ENCODE results near the gene ABCA4. TPM values are rescaled to one million over a fixed set of nuclear protein-coding genes. Genes with fewer than 3 reads are reported as not detected.

Gene ABCA4
- polyA plus RNA-seq, 10 donors: 0.32 to 1.6 (median 0.92) TPM

DNA sequence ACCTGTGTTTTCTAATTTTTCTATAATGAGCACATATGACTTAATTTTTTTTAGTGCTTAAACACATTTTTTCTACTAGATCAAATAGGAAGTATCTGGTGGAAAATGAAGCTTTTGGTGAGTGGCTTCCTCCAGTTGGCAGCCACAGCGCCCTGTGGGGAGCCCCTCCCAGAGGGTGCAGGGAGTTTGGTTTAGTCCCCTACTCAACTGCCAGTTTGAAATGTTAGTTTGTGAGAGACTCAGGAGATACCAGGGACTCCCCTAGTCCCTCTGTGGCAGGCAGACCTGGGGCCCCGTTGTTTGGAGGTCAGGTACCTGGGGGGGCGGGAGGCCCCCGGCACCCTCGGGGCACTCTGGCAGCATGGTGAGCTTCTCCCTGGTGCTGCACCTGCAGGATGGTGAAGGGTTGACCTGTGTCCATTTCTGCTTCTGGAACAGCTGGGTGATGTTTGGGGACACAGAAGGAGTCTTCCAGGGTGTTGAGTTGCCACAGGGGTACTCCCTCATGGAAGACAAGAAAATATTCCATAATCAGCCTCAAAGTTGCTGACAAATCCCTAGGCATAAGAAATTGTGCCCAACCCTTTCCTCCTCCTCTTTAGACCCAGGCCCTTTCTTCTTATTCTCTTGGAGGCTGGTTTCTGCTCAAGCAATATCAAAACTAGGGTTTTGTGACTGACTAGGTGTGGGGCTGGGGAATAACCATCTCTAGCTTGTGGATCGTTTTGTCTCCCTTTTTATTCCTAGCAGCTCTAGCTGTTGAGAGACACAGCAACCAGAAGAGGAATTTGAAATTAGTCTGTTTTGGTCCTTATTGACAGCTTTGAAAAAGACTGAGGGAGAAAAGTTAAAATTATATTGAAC lies 91.6 kb downstream of the ABCA4 start:
- no peak for DNase-seq

DNA sequence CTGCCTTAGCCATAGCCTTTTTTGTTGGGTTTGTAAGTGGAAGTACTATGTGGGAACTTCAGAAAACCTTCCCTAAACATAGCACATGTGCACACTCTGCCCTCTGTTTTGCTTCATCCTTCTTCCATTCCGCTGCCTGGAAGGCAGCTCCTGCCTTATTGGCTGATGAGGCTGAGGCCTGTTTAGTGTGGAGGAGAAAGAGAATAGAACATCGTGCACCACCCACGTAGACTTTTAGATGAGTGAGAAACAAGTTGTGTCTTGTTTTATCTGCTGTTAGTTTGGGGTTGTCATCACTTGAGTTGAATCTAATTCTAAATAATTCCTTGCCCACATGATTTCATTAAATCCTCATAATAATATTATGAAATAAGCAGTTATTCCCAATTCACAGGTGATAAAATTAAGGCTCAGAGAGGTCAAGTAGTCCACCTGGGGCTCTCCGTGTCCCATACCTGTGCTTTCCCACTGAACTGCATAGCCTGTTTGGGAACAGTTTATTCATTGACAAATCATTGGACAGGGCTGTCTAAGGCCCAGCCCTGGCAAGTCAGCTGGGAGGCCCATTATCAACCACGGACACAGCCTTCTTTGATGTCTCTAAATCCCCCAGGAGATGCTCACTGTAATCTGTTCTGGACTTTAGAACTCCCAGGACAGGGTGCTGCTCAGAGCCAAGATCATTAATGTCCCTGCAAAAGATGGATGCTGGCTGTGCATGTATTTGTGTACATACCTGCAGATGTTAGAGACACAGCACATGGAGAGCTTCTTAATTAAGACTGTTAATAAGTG lies 93.0 kb downstream of the ABCA4 start:
- DNase-seq: no peak

- DNase-seq: no peak
Observed at GRCh38 chr1:94026619-94027380, 94.1 kb downstream of the ABCA4 start.

- peak in 2 of 3 donors; percentile 63 to 81 for DNase-seq
Observed at GRCh38 chr1:94025383-94026340, 95.3 kb downstream of the ABCA4 start.

DNA sequence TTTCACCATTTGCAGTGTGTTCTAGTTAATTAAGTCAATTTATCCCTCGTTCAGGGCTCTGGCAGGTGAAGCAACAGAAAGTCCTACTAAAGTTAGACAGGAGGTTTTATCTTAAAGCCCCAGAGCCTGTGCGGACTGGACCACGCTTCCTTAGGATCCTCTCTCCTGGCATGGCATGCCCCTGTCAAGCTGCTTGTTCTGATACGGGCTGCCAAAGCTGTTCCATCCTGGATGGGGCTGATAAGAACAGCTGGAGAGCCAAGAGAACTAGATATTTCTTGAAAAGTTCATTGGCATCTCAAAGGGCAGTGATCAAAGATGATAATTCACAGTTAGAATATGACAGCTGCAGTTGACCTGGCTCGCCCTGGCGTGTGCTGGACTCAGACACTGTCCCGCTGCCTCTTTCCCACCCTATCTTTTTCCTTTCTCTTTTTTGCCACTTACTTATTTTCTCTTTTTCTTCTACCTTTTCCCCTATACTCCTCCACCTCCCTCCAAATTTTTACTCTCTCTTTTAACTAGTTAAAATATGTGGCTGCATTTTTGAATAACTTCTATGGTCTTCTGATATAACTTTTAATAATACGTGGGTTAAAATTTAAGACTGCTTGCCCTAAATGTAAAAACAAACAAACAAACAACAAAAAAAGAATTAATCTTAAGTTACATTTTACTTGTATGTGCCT lies 96.7 kb downstream of the ABCA4 start:
- DNase-seq: no peak

GRCh38 chr1:94022471-94023189 lies 98.3 kb downstream of the ABCA4 start:
- DNase-seq: no peak

GRCh38 chr1:94020764-94021579 lies 100.0 kb downstream of the ABCA4 start:
- DNase-seq: peak in 1 of 3 donors; percentile 86

DNA sequence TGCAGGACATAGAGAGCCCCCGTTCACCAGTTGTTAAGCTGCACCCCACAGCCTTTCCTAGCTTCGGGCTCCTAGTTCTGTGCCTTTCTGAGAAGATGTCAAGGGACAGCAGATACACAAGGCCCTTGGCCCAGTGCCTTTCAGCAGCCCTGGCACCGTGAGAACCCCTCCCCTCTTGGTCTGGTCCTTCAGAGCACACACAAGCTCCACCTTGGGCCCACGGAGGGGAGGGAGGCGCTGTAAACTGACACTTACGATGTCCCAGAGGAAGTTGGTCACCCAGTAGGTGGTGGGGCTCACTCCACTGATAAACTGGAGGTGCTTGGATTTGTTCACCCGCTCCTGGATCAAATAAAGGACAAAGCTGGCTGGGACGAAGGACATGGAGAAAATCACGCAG lies 101.6 kb downstream of the ABCA4 start:
- DNase-seq: no peak

- DNase-seq: no peak
Observed at GRCh38 chr1:94017155-94017829, 103.7 kb downstream of the ABCA4 start.

DNA sequence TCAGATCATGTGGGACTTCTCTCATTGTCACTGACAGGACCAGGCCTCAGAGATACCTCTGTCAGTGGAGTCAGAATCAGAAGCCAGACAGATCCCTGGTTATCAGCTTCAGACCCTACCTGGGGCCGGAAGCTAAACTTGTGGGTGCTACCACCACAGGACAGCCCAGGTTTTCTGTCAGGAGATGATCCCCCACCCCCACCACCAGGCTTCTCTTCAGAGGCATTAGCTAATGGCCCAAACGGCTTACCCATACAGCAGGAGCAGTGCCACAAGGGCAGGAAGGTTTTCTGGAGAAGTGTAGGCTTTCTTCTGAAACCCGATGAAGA lies 105.5 kb downstream of the ABCA4 start:
- DNase-seq: no peak

DNA sequence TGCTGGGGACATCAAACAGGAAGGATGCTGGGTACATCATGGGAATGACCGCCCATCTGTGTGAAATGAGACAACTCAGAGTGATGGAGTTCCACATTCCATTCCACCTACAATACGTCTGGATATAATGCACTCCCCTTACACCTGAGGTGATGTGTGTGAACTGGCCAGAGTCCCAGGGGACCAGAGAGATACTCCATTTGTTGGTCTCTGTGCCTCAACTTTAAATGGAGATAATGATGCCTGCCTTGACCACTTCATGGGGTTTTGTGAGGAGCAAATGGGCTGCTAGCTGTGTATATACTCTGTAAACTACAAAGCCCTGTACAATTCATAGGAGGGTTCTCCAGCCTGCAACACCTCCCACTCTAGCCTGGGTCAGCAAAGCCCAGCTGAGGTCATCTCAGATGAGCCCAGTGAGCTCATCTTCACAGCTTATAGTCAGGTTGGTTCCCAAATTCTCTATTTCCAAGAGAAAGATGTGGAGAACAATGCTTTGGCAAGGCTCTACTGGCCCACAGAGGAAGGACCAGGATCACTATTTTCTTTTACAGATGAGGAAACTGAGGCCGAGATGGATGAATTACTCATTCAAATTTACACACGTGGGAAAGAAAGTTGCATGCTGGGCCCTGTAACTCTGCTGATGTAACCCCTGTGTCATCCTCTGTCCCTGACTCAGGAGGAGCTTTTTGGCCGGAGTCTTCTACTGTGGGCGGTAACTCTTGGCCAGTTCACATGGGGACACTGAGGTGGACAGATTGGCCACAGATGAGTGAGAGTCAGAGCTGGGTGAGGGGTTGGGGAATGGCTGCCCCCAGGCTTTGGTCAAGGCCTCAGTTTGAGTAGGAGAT lies 106.1 kb downstream of the ABCA4 start:
- DNase-seq: no peak

- DNase-seq: no peak
Observed at GRCh38 chr1:94014087-94014486, 106.9 kb downstream of the ABCA4 start.

DNA sequence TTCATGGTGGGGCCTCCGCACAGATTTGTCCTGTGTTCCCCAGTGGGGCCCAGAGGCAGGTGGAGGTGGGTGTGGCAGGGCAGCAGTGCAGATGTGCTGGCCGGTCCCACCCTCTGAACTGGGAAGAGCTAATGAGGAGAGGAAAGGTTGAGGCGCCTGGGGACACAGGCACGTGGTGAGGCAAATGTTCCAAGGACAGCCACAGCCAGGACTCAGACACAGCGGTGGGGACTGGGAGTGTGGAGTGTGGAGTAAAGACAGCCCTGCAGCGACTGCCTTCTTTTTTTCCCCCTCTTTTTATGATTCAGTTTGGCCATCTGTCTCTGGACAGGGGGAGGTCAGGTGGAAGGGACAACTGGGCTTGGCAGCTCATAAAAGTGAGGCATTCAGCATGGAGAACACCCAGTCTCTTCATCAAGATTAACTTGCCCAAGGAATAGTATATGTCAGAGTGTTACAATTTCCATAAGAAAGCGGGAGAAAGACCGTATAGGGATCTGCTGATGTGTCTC lies 107.5 kb downstream of the ABCA4 start:
- DNase-seq: peak in 1 of 3 donors; percentile 62

GRCh38 chr1:94012708-94013366 lies 108.1 kb downstream of the ABCA4 start:
- DNase-seq: peak in 2 of 3 donors; percentile 49 to 82

DNA sequence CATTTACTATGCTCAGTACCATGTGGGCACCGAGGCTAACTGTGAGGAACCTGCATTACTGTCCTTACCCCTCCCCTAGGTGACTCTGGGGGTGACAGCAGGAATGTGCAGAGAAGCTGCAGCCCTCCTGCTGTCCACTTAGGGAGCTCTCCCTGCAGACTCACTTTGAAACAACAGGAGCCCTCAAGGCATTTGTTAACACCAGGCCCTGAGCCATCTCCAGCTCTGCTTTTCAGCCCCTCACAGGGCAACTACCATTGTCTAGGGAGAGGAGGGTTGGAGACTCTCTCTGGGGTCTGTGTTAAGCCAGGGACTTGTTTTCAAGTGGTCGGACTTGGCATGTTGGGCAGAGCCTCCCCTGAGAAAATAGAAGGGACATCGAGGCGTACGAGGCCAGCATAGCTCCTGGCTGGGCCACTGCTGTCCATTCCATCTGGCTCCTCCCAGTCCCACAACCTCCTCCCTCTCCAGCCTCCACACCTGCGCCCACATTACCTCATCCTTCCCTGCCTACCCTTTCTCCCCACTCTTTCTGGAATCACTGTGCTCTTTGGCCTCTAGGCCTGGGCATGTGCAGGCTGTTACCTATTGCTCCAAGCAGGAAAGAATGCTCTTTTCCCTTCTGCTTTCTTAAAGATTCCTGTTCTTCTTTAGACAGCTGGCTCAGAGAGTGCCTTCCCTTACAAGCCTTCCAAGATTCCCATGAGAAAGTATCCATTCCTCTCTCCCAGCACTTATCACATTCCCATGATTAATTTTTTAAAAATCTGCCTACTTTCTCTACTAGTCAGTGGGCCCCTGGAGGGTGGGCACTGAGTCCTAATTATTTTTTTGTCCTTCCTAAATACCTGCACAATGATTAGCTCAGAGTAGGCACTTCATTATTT lies 109.0 kb downstream of the ABCA4 start:
- DNase-seq: peak in 1 of 3 donors; percentile 25

Data from muscle of back (tissue), 11 donors.